ENCODE results near the gene RSPH3.
"Not testable (repeated sequence)": the region's sequence is repeated elsewhere in the genome, so short reads cannot be mapped to it uniquely, and the experiment has no call there.

RSPH3 gene

GRCh38 chr6:159039885-159040258 is 39.9 kb upstream of the RSPH3 start:
- Histone ChIP-seq H3K9me3 (no peaks in the 10 kb centered on the region), H3K4me1 (peaks cover 0 to 13% (median 0%) of the 10 kb centered on the region in 4 donors), H3K36me3 (no peaks in the 10 kb centered on the region), H3K27me3 (peaks cover 0 to 7% of the 10 kb centered on the region in 2 donors), H3K4me3 (no peak overlapping the region), H3K27ac (no peak overlapping the region)
- no peak for DNase-seq
- TF ChIP-seq CTCF (IDR thresholded peaks at IDR 0.05) = no peak
- intact Hi-C loops (cut with DNase I; ENCODE audit: low total_unique reads) = no loop called here

DNA sequence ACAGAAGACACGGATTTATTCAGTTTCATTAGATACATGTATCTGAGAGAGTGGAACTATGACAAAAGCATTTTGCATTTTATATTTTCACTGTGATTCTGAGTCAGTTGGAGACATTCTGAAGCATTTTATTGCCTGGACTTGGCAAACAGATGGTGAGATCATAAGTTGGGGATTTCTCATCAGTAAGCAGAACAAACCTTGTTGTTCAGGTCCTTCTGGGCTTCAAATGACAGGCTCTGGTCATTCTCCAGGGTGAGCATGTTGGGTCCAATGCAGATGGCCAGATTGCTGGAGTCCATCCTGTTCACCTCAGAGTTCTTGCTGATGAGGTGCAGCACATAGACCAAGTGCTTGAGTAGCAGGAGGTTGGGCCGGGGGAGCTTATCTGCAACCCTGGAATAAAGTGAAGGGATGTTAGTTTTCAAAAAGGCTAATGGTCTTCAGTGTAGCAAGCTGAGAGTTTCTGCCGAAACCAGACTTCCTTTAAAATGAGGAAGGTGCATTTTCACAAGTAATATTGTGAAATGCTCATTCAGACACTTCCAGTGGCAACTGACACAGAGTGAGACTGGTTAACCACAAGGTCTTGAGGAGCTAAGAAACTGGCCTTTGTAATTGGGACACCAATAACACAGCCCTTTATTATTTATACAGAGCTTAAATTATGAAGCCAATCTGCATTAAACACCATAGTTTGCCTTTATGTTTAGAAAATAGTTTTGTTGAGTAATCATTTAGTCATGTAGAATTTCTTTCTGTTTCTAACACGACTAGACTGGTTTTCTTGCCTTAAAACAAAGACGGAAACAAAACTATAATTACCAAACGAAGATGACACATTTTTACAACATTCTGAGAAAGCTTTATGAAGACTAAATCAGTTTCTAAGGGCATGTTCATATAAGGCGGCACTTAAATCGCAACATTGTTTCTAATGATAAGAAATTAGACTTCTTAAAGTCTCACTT is 39.2 kb upstream of the RSPH3 start:
- H3K27ac ChIP-seq = no peak overlapping the region
- H3K9me3 ChIP-seq = no peaks in the 10 kb centered on the region
- DNase-seq = no peak
- no peak overlapping the region for H3K4me3 ChIP-seq
- H3K4me1 ChIP-seq = peaks cover 0 to 13% (median 0%) of the 10 kb centered on the region in 4 donors
- TF ChIP-seq CTCF (IDR thresholded peaks at IDR 0.05) = no peak
- intact Hi-C loops (cut with DNase I; ENCODE audit: low total_unique reads) = no loop called here
- no peaks in the 10 kb centered on the region for H3K36me3 ChIP-seq
- peaks cover 0 to 7% of the 10 kb centered on the region in 2 donors for H3K27me3 ChIP-seq

GRCh38 chr6:159038318-159038717 is 38.3 kb upstream of the RSPH3 start:
- H3K36me3 ChIP-seq; H3K27ac ChIP-seq; intact Hi-C loops (cut with DNase I; ENCODE audit: low total_unique reads); H3K4me3 ChIP-seq; DNase-seq; H3K27me3 ChIP-seq; H3K9me3 ChIP-seq: not testable (repeated sequence)
- H3K4me1 ChIP-seq = peaks cover 0 to 13% (median 0%) of the 10 kb centered on the region in 4 donors

DNA sequence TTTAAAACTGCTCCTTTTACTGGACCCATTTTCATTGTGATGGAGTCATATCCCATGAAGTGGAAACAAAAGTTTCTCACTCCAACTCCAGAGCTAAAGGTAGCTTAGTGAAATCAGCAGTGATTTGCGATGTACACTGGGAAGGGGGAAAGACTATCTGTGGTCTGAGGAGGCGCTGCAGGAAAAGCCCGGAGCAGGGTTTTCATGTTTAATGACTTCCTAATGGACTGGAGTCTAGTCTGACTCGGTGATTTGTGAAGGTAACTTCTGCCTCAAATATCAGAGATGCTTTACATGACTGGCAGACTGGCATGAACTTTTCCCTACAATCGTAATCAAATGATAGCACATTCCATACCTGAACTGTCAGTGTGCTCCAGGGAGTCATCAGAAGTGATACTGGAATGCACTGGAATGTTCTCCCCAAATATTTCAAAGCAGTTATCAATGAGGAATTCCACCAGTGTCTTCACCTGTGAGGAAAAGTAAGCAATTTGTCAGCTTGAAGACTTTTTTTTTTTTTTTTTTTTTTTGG is 37.8 kb upstream of the RSPH3 start:
- peaks cover 0 to 13% (median 0%) of the 10 kb centered on the region in 4 donors for H3K4me1 ChIP-seq
- no peak for TF ChIP-seq CTCF (IDR thresholded peaks at IDR 0.05)
- DNase-seq = no peak
- no peak overlapping the region for H3K4me3 ChIP-seq
- H3K27me3 ChIP-seq = peaks cover 0 to 7% of the 10 kb centered on the region in 2 donors
- no peaks in the 10 kb centered on the region for H3K36me3 ChIP-seq
- intact Hi-C loops (cut with DNase I; ENCODE audit: low total_unique reads) = no loop called here
- no peaks in the 10 kb centered on the region for H3K9me3 ChIP-seq
- H3K27ac ChIP-seq = no peak overlapping the region

DNA sequence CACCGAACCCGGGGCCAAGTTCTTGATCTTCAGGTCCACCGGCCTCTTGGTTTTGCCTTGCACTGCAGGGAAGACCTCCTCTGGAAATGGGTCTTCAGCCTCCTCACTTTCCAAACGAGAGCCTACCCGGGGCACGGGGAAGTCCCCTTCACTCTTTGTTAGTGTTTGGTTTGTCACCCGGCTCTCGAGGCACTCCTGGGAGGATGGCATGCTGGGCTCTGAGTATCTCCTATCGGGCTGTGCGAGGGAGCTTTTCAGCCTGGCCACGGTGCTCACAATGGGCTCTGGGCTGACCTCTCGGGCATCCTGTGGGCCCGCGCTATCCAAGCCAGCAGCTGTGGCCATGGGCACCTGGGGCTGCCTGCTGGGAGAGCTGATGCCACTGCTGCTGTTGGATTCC is 36.7 kb upstream of the RSPH3 start:
- H3K4me3 ChIP-seq = no peak overlapping the region
- TF ChIP-seq CTCF (IDR thresholded peaks at IDR 0.05) = no peak
- intact Hi-C loops (cut with DNase I; ENCODE audit: low total_unique reads) = no loop called here
- H3K4me1 ChIP-seq = peaks cover 0 to 9% (median 0%) of the 10 kb centered on the region in 4 donors
- no peaks in the 10 kb centered on the region for H3K9me3 ChIP-seq
- no peak for DNase-seq
- no peaks in the 10 kb centered on the region for H3K36me3 ChIP-seq
- H3K27me3 ChIP-seq = peaks cover 0 to 7% of the 10 kb centered on the region in 2 donors
- no peak overlapping the region for H3K27ac ChIP-seq

DNA sequence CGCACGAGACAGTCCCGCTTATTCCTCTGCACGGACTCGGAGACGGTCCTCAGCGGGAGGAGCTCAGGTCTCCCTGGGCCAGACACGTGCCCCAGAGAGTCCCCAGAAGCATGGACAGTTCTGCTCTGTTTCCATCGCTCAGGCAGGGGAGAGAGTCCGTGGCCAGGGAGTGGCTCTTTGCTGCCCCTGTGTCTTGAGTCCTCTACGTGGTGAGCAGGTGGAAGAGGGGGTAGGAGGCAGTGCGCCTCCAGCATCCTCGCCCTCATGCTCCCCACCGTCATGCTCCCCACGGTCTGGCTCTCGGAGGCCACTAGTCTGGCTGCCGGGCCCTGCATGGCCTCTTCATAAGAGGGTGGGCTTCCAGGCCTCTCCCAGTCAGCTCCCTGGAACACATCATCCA is 35.9 kb upstream of the RSPH3 start:
- intact Hi-C loops (cut with DNase I; ENCODE audit: low total_unique reads) = no loop called here
- DNase-seq = no peak
- H3K36me3 ChIP-seq = no peaks in the 10 kb centered on the region
- no peak for TF ChIP-seq CTCF (IDR thresholded peaks at IDR 0.05)
- no peak overlapping the region for H3K27ac ChIP-seq
- peaks cover 0 to 9% (median 0%) of the 10 kb centered on the region in 4 donors for H3K4me1 ChIP-seq
- peaks cover 0 to 7% of the 10 kb centered on the region in 2 donors for H3K27me3 ChIP-seq
- no peaks in the 10 kb centered on the region for H3K9me3 ChIP-seq
- no peak overlapping the region for H3K4me3 ChIP-seq
